Cardiac muscle cell (in vitro differentiated cells and primary cell): ENCODE measurements around the gene KCNJ14. TPM values are rescaled to one million over a fixed set of nuclear protein-coding genes. Genes with fewer than 3 reads are reported as not detected.
A peak's percentile ranks its signal among the peaks of the same experiment; 100 is the strongest.

Experiments used
- DNase-seq, 2 donors: peaks; one replicate each; pipeline versions ENCODE4 v3.0.0 to v3.0.0-alpha.2; 2010 to 2017; ENCODE audit warnings: low read depth in 1 of 2, low spot score in 1 of 2
- H3K27ac ChIP-seq: fragments of 200-600 bp; sonication (generic); 2 replicates; pipeline ENCODE4 v1.5.1; 2016
- H3K27me3 ChIP-seq: fragments of 200-600 bp; sonication (generic); 2 replicates; pipeline ENCODE4 v1.6.0; 2016; ENCODE audit warnings: control low read depth
- H3K36me3 ChIP-seq: fragments of 200-600 bp; sonication (generic); 2 replicates; pipeline ENCODE4 v1.5.1; 2016; ENCODE audit warnings: control low read depth
- H3K4me1 ChIP-seq: fragments of 200-600 bp; sonication (generic); 2 replicates; pipeline ENCODE4 v1.8.1; 2017; ENCODE audit warnings: low read depth, mild to moderate bottlenecking, mixed run types
- H3K4me3 ChIP-seq: fragments of 200-600 bp; sonication (generic); 2 replicates; pipeline ENCODE4 v1.5.1; 2016; ENCODE audit warnings: mild to moderate bottlenecking
- H3K9me3 ChIP-seq: fragments of 200-600 bp; sonication (generic); 2 replicates; pipeline ENCODE4 v1.5.1; 2017; ENCODE audit warnings: low read depth, mild to moderate bottlenecking, control low read depth
- CTCF ChIP-seq: IDR thresholded peaks from 2 replicates; pipeline ENCODE4 v1.5.1; 2012; ENCODE audit warnings: low read depth, mild to moderate bottlenecking, low read length
- polyA plus RNA-seq: library from polyadenylated mRNA; unstranded; fragments of >200 nt; fragmentation: Nextera tagmentation; extraction: Ambion mirVana; gene quantifications from 2 replicates; pipeline ENCODE4 v1.2.1, GENCODE V29; 2016
- total RNA-seq: library from RNA; depleted of rRNA; stranded (reverse); fragments of >200 nt; gene quantifications from 2 replicates; pipeline ENCODE4 v1.2.3, GENCODE V29; 2016

KCNJ14 gene
- total and polyA plus RNA-seq, 2 experiments from 2014 or later = 0.61 to 1.7 TPM

DNA sequence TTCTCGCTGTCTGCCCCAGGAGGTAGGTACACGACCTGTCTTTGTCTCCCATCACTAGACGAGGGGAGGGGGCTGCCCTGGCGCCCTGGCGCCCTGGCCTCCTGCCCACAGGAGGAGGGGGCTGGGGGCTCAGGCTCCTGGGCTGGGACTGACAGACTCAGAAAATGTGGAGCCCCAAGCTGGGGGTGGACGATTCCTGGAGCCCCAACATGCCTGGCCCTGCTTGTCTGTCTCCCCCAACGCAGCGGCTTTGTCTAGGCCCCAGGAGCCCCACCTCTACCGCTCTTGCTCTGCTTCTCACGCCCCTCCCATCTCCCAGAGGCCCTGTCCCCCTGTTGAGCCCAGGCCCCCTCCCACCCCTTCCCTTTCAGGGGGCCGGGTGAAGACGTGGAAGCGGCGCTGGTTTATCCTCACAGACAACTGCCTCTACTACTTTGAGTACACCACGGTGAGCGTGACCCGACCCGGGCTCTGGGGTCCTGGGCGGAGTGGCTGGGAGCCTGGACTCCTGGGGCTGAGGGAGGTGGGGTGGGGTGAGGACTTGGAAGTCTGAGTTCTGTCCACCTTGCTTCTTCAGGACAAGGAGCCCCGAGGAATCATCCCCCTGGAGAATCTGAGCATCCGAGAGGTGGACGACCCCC, 22.4 kb downstream of the KCNJ14 start:
- peaks cover 45% of the 10 kb centered on the region for H3K36me3 ChIP-seq
- H3K27me3 ChIP-seq = no peaks in the 10 kb centered on the region
- no peak for DNase-seq
- H3K4me3 ChIP-seq = no peak overlapping the region
- TF ChIP-seq CTCF = no peak
- H3K4me1 ChIP-seq = no peaks in the 10 kb centered on the region
- no peak overlapping the region for H3K27ac ChIP-seq
- no peaks in the 10 kb centered on the region for H3K9me3 ChIP-seq

DNA sequence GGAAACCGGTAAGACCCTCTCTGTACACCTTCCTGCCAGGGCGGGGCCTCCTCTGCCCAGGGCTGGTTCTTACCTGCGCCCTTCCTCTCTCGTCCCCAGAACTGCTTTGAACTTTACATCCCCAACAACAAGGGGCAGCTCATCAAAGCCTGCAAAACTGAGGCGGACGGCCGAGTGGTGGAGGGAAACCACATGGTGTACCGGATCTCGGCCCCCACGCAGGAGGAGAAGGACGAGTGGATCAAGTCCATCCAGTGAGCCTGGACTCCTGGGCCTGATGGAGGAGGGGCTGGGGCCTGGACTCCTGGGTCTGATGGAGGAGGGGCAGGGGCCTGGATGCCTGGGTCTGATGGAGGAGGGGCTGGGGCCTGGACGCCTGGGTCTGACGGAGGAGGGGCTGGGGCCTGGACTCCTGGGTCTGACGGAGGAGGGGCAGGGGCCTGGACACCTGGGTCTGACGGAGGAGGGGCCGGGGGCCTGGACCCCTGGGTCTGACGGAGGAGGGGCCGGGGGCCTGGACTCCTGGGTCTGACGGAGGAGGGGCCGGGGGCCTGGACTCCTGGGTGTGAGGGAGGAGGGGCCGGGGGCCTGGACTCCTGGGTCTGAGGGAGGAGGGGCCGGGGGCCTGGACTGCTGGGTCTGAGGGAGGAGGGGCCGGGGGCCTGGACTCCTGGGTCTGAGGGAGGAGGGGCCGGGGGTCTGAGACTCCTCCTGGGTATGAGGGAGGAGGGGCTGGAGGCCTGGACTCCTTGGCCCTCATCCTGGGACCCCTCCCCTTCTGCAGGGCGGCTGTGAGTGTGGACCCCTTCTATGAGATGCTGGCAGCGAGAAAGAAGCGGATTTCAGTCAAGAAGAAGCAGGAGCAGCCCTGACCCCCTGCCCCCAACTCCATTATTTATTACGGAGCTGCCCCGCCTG, 23.2 kb downstream of the KCNJ14 start:
- no peaks in the 10 kb centered on the region for H3K4me1 ChIP-seq
- no peak for TF ChIP-seq CTCF
- H3K27me3 ChIP-seq = no peaks in the 10 kb centered on the region
- no peak overlapping the region for H3K27ac ChIP-seq
- H3K4me3 ChIP-seq = no peak overlapping the region
- H3K36me3 ChIP-seq = peaks cover 39% of the 10 kb centered on the region
- DNase-seq = no peak
- no peaks in the 10 kb centered on the region for H3K9me3 ChIP-seq

GRCh38 chr19:48479686-48480085, 24.3 kb downstream of the KCNJ14 start:
- H3K27ac ChIP-seq = peak overlapping the region; percentile 57
- peaks cover 30% of the 10 kb centered on the region for H3K36me3 ChIP-seq
- H3K4me1 ChIP-seq = no peaks in the 10 kb centered on the region
- H3K27me3 ChIP-seq = no peaks in the 10 kb centered on the region
- no peaks in the 10 kb centered on the region for H3K9me3 ChIP-seq
- no peak for DNase-seq
- no peak for TF ChIP-seq CTCF
- no peak overlapping the region for H3K4me3 ChIP-seq

DNA sequence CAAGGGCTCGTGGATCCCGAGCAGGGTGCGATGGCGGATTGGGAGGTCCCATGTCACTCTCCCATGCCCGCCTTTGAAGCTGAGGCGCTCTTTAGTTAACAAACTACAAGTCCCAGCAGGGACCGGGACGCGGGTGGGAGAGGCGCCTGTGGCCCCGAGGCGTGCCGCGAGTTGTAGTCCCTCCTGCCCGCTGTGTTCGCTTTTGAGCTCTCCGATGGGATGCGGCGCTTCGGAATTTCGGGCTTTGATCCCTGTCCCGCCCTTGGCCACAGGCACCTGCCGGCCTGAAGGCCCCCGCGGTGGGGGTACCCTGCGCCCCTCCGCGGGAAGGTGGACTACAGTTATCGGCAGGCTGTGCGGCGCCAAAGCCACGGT, 24.8 kb downstream of the KCNJ14 start:
- peak overlapping the region; percentile 57 for H3K27ac ChIP-seq
- no peaks in the 10 kb centered on the region for H3K27me3 ChIP-seq
- DNase-seq = peak in 1 of 2 donors; percentile 46
- no peaks in the 10 kb centered on the region for H3K9me3 ChIP-seq
- H3K4me1 ChIP-seq = no peaks in the 10 kb centered on the region
- no peak overlapping the region for H3K4me3 ChIP-seq
- peaks cover 26% of the 10 kb centered on the region for H3K36me3 ChIP-seq
- TF ChIP-seq CTCF = no peak

GRCh38 chr19:48480558-48481500, 25.5 kb downstream of the KCNJ14 start:
- DNase-seq = peak in 1 of 2 donors; percentile 49
- H3K27me3 ChIP-seq = no peaks in the 10 kb centered on the region
- TF ChIP-seq CTCF = peak; percentile 5
- no peaks in the 10 kb centered on the region for H3K4me1 ChIP-seq
- peak overlapping the region; percentile 43 for H3K27ac ChIP-seq
- no peak overlapping the region for H3K4me3 ChIP-seq
- H3K9me3 ChIP-seq = no peaks in the 10 kb centered on the region
- peaks cover 19% of the 10 kb centered on the region for H3K36me3 ChIP-seq
